Renal cortical epithelial cell (primary cell): ENCODE data around the gene BEGAIN. TPM values are rescaled to one million over a fixed set of nuclear protein-coding genes. Genes with fewer than 3 reads are reported as not detected.

Experiments used
- DNase-seq: peaks from one replicate; pipeline ENCODE4 v3.0.0-alpha.2; 2011; ENCODE audit warnings: low read depth
- total RNA-seq: library from RNA; depleted of rRNA; stranded (reverse); fragments of >200 nt; gene quantifications from 2 replicates; pipeline ENCODE4 v1.2.3, GENCODE V29; 2014

The BEGAIN gene
- 0.35 and 1.0 TPM in 2 replicates for total RNA-seq

GRCh38 chr14:100587086-100587762 lies at the start of gene BEGAIN:
Gene BEGAIN (minus strand): TSS chr14:100587417. CDS start chr14:100587290, 127 bp downstream.
- DNase-seq, result no peak

- DNase-seq, result no peak
Observed at GRCh38 chr14:100636559-100636958, 49.3 kb upstream of the BEGAIN start.

- DNase-seq, result no peak
Observed at GRCh38 chr14:100634026-100634425, 46.8 kb upstream of the BEGAIN start.

- DNase-seq, result no peak
Observed at GRCh38 chr14:100633406-100633805, 46.2 kb upstream of the BEGAIN start.

- DNase-seq, result no peak
Observed at GRCh38 chr14:100629696-100630095, 42.5 kb upstream of the BEGAIN start.

- no peak for DNase-seq
Observed at GRCh38 chr14:100629098-100629497, 41.9 kb upstream of the BEGAIN start.

- DNase-seq, result no peak
Observed at GRCh38 chr14:100628225-100628624, 41.0 kb upstream of the BEGAIN start.

- DNase-seq, result no peak
Observed at GRCh38 chr14:100626614-100627013, 39.4 kb upstream of the BEGAIN start.

- no peak for DNase-seq
Observed at GRCh38 chr14:100623961-100624360, 36.7 kb upstream of the BEGAIN start.

- no peak for DNase-seq
Observed at GRCh38 chr14:100623557-100623956, 36.3 kb upstream of the BEGAIN start.

- DNase-seq, result no peak
Observed at GRCh38 chr14:100622708-100623485, 35.7 kb upstream of the BEGAIN start.

GRCh38 chr14:100622224-100622623 lies 35.0 kb upstream of the BEGAIN start:
- no peak for DNase-seq

- DNase-seq, result no peak
Observed at GRCh38 chr14:100621806-100622205, 34.6 kb upstream of the BEGAIN start.

- DNase-seq, result no peak
Observed at GRCh38 chr14:100620255-100621100, 33.3 kb upstream of the BEGAIN start.

GRCh38 chr14:100619396-100620254 lies 32.4 kb upstream of the BEGAIN start:
- no peak for DNase-seq

- DNase-seq, result no peak
Observed at GRCh38 chr14:100618763-100619320, 31.6 kb upstream of the BEGAIN start.

- no peak for DNase-seq
Observed at GRCh38 chr14:100618318-100618693, 31.1 kb upstream of the BEGAIN start.

- DNase-seq, result no peak
Observed at GRCh38 chr14:100617410-100618317, 30.4 kb upstream of the BEGAIN start.

- DNase-seq, result no peak
Observed at GRCh38 chr14:100616854-100617409, 29.7 kb upstream of the BEGAIN start.
